Measurements from ENCODE around the gene TRIM47. TPM values are rescaled to one million over a fixed set of nuclear protein-coding genes. Genes with fewer than 3 reads are reported as not detected.

TRIM47 gene
- total RNA-seq, 2 donors from 2014 or later, result 44.8 to 61.8 TPM

GRCh38 chr17:75825748-75826370 is 52.5 kb downstream of the TRIM47 start:
- ATAC-seq (no peak), DNase-seq (no peak)
- intact Hi-C loops (cut with DNase I, micrococcal nuclease), result no loop called here

DNA sequence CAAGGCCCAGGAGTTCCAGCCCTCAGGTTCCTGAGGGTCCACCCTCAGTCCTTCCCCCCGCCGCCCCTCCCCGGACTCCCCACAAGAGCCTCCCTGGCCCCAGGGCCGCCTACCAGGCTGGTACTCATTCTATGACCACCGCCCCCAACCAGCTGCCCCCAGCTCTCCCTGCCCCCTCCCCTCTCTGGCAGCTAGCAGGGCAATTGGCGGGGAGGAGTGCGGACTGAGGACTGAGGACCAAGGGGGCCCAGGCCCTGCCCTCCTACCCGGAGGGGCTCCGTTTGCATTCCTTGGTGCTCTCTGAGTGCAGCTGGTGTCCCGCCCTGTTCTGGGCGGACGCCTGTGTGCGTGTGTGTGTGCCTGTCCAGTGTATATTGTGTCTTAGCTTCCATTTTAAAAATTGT is 53.2 kb downstream of the TRIM47 start:
- ATAC-seq (no peak), DNase-seq (no peak)
- intact Hi-C loops (cut with DNase I, micrococcal nuclease), result no loop called here

- ATAC-seq, result no peak
- no peak for DNase-seq
- intact Hi-C loops (cut with DNase I, micrococcal nuclease), result no loop called here
Observed at GRCh38 chr17:75824666-75825065, 53.7 kb downstream of the TRIM47 start.

Other genes starting within 250 kb of the TRIM47 start
- 10 to 100 TPM; 15.4 to 28.3 TPM for gene SMIM5, start 245.1 kb downstream of the TRIM47 start, total RNA-seq
- 10 to 100 TPM; 23.2 to 27.0 TPM for gene RECQL5, start 211.4 kb downstream of the TRIM47 start, total RNA-seq
- 10 to 100 TPM; 72.1 to 72.5 TPM for gene SAP30BP, start 211.2 kb downstream of the TRIM47 start, total RNA-seq
- gene ITGB4, start 157.1 kb downstream of the TRIM47 start, total RNA-seq, result 100 to 1,000 TPM; 252 to 318 TPM
- gene GALK1, start 113.4 kb downstream of the TRIM47 start, total RNA-seq, result 10 to 100 TPM; 14.1 to 16.9 TPM
- gene UNK, start 93.8 kb downstream of the TRIM47 start, total RNA-seq, result 10 to 100 TPM; 18.3 to 21.8 TPM
- 10 to 100 TPM; 20.5 to 31.0 TPM for gene UNC13D, start 34.2 kb downstream of the TRIM47 start, total RNA-seq
- gene WBP2, start 23.2 kb downstream of the TRIM47 start, total RNA-seq, result 100 to 1,000 TPM in 1 of 2 donors, 10 to 100 TPM in 1; 96.5 to 105 TPM
- gene TRIM65, start 18.4 kb upstream of the TRIM47 start, total RNA-seq, result 10 to 100 TPM; 15.0 to 18.7 TPM
- 100 to 1,000 TPM in 1 of 2 donors, 10 to 100 TPM in 1; 84.2 to 111 TPM for gene MRPL38, start 26.3 kb upstream of the TRIM47 start, total RNA-seq
- 1 to 10 TPM; 5.2 to 5.5 TPM for gene FBF1, start 62.5 kb upstream of the TRIM47 start, total RNA-seq
- gene ACOX1, start 100.6 kb upstream of the TRIM47 start, total RNA-seq, result 100 to 1,000 TPM; 170 to 225 TPM
- gene TEN1, start 100.7 kb upstream of the TRIM47 start, total RNA-seq, result 10 to 100 TPM; 21.2 to 27.9 TPM
- gene CDK3, start 122.3 kb upstream of the TRIM47 start, total RNA-seq, result 10 to 100 TPM; 10.1 to 12.4 TPM
- 10 to 100 TPM; 18.9 to 28.5 TPM for gene EVPL, start 148.7 kb upstream of the TRIM47 start, total RNA-seq
- 10 to 100 TPM; 49.9 to 56.5 TPM for gene SRP68, start 193.9 kb upstream of the TRIM47 start, total RNA-seq
- not detected for gene GALR2, start 196.2 kb upstream of the TRIM47 start, total RNA-seq
- gene ZACN, start 200.6 kb upstream of the TRIM47 start, total RNA-seq, result under 1 TPM in 1 of 2 donors, not detected in 1; 0.22 TPM
- 100 to 1,000 TPM; 100 to 102 TPM for gene EXOC7, start 225.2 kb upstream of the TRIM47 start, total RNA-seq